GM12878 (cell line): Measurements from ENCODE around the gene UTP25. TPM values are rescaled to one million over a fixed set of nuclear protein-coding genes. Genes with fewer than 3 reads are reported as not detected.

Experiments used
- ATAC-seq: fragments of 200-7000 bp; cut with Tn5 transposase; 3 replicates; pipeline ENCODE4 v1.9.1; 2020; ENCODE audit warnings: mild to moderate bottlenecking, moderate library complexity
- BruUV-seq: library from RNA; stranded (reverse); fragments of 400-500 nt; replicated peaks from 2 replicates; lab custom pipeline; 2021; lab: Mats Ljungman, UMichigan
- CTCF ChIA-PET: fragments of 300-600 bp; sonication (Branson Sonifier 250); formaldehyde crosslinking; extraction: SDS; loops from one replicate; lab custom pipeline; 2021; ENCODE audit warnings: inconsistent platforms; lab: Yijun Ruan, JAX
- POLR2A ChIA-PET: fragments of 350-600 bp; formaldehyde crosslinking; extraction: SDS; loops from one replicate; lab custom pipeline; 2021; ENCODE audit warnings: inconsistent platforms; lab: Charles Lee
- RAD21 ChIA-PET: fragments of 300-600 bp; sonication (Branson Sonifier 250); formaldehyde crosslinking; loops from one replicate; lab custom pipeline; 2023; ENCODE audit warnings: antibody characterized with exemption; ENCODE audit not compliant: unreplicated experiment; lab: Charles Lee
- SMC1A ChIA-PET: fragments of 300-600 bp; sonication (Branson Sonifier 250); formaldehyde crosslinking; loops from one replicate; lab custom pipeline; 2023; ENCODE audit not compliant: unreplicated experiment, uncharacterized antibody; lab: Charles Lee
- DNase-seq: peaks from one replicate; pipeline ENCODE4 v3.0.0-alpha.2; 2011; ENCODE audit warnings: low read depth, low spot score
- FAIRE-seq: peaks from 3 replicates; lab custom pipeline; 2011; peaks lifted over from hg19 to GRCh38; lab: Jason Lieb, UNC
- H2AFZ ChIP-seq: 2 replicates; pipeline ENCODE4 v1.6.0; 2011; ENCODE audit warnings: low read depth, low read length, control low read depth; ENCODE audit not compliant: control insufficient read depth
- H3K27ac ChIP-seq: 2 replicates; pipeline ENCODE4 v1.5.1; 2011; ENCODE audit warnings: control low read depth; ENCODE audit not compliant: control insufficient read depth, insufficient read depth
- H3K27me3 ChIP-seq, 2 experiments: replicated peaks in 1 of 2; 2 replicates each; pipeline versions ENCODE4 v1.6.0 to v1.6.1; 2011; ENCODE audit warnings: low read length in 1 of 2; ENCODE audit not compliant: control insufficient read depth in 2 of 2, insufficient read depth in 2 of 2
- H3K36me3 ChIP-seq, 2 experiments: 2 replicates each; pipeline ENCODE4 v1.5.1; 2011; ENCODE audit warnings: low read length in 1 of 2; ENCODE audit not compliant: control insufficient read depth in 2 of 2, insufficient read depth in 2 of 2
- H3K4me1 ChIP-seq: 2 replicates; pipeline ENCODE4 v1.6.1; 2011; ENCODE audit warnings: mild to moderate bottlenecking, low read length, moderate library complexity, mixed read lengths; ENCODE audit not compliant: control insufficient read depth, insufficient read depth
- H3K4me2 ChIP-seq: 2 replicates; pipeline ENCODE4 v1.6.0; 2011; ENCODE audit warnings: control low read depth; ENCODE audit not compliant: control insufficient read depth, insufficient read depth
- H3K4me3 ChIP-seq: fragments of 200-600 bp; sonication (generic); 2 replicates; pipeline ENCODE4 v1.5.1; 2016
- H3K79me2 ChIP-seq: 2 replicates; pipeline ENCODE4 v1.6.0; 2011; ENCODE audit warnings: low read length; ENCODE audit not compliant: control insufficient read depth, insufficient read depth
- H3K9ac ChIP-seq: 2 replicates; pipeline ENCODE4 v1.8.0; 2011; ENCODE audit warnings: low read length, control low read depth, mixed read lengths; ENCODE audit not compliant: control insufficient read depth, insufficient read depth
- H3K9me3 ChIP-seq: replicated peaks from 3 replicates; pipeline ENCODE4 v1.5.1; 2011; ENCODE audit warnings: mild to moderate bottlenecking, low read length; ENCODE audit not compliant: control insufficient read depth, insufficient read depth
- H4K20me1 ChIP-seq: 2 replicates; pipeline ENCODE4 v1.6.0; 2011; ENCODE audit not compliant: control insufficient read depth, insufficient read depth
- CTCF ChIP-seq, 3 experiments: IDR thresholded peaks in 2 of 3; conservative IDR thresholded peaks in 1 of 3; 2 replicates each; pipeline ENCODE4 v1.5.1; 2011; ENCODE audit warnings: low read depth in 3 of 3, low read length in 3 of 3, mild to moderate bottlenecking in 3 of 3, control low read depth in 2 of 3, moderate library complexity in 2 of 3, inconsistent platforms in 1 of 3, mixed read lengths in 1 of 3; ENCODE audit not compliant: control insufficient read depth in 2 of 3, insufficient read depth in 1 of 3; ENCODE audit errors: extremely low read depth in 1 of 3
- E4F1 ChIP-seq: fragments of 450-650 bp; IDR thresholded peaks from 2 replicates; pipeline ENCODE4 v1.6.1; 2018; ENCODE audit warnings: borderline replicate concordance, mild to moderate bottlenecking; ENCODE audit not compliant: partially characterized antibody
- ETV6 ChIP-seq, 2 experiments: fragments of 450-650 bp in 1 of 2; IDR thresholded peaks in 1 of 2; conservative IDR thresholded peaks in 1 of 2; 2 replicates each; pipeline ENCODE4 v1.6.1; 2014; ENCODE audit warnings: antibody characterized with exemption in 1 of 2, borderline replicate concordance in 1 of 2, low read depth in 1 of 2, mild to moderate bottlenecking in 1 of 2, moderate library complexity in 1 of 2
- HDAC6 ChIP-seq: fragments of 200-600 bp; sonication (generic); IDR thresholded peaks from one replicate; pipeline ENCODE4 v1.8.0; 2017; ENCODE audit warnings: antibody characterized with exemption; ENCODE audit not compliant: unreplicated experiment
- HDGF ChIP-seq: fragments of 450-650 bp; IDR thresholded peaks from 2 replicates; pipeline ENCODE4 v1.6.1; 2016; ENCODE audit warnings: antibody characterized with exemption
- POU2F2 ChIP-seq: IDR thresholded peaks from 3 replicates; pipeline ENCODE4 v1.6.1; 2011; ENCODE audit warnings: low read depth, mild to moderate bottlenecking, low read length, borderline replicate concordance
- SKIL ChIP-seq: fragments of 450-650 bp; IDR thresholded peaks from 2 replicates; pipeline ENCODE4 v1.6.1; 2017; ENCODE audit warnings: mild to moderate bottlenecking, low read depth, inconsistent platforms; ENCODE audit not compliant: poor library complexity, severe bottlenecking
- SMC3 ChIP-seq: IDR thresholded peaks from 2 replicates; pipeline ENCODE4 v1.6.1; 2011; ENCODE audit warnings: low read length, improper control_type of control experiment, borderline replicate concordance
- SRF ChIP-seq, 2 experiments: IDR thresholded peaks; 2 replicates each; pipeline ENCODE4 v1.6.1; 2011; ENCODE audit warnings: low read depth in 2 of 2, low read length in 2 of 2, mild to moderate bottlenecking in 1 of 2, moderate library complexity in 1 of 2
- ZNF592 ChIP-seq: fragments of 450-650 bp; IDR thresholded peaks from 2 replicates; pipeline ENCODE4 v1.6.1; 2017; ENCODE audit warnings: mild to moderate bottlenecking, moderate library complexity
- WGBS: methylation state at CpG from one replicate; pipeline ENCODE4 v1.1.6; 2016; ENCODE audit warnings: low lambda C conversion rate; ENCODE audit not compliant: insufficient replicate concordance, insufficient coverage; ENCODE audit errors: missing lambda C conversion rate; 5-methylcytosine and 5-hydroxymethylcytosine counted together
- in situ Hi-C: fragments of 300-500 bp; cut with MboI; formaldehyde crosslinking; loops from 9 replicates; pipeline ENCODE4 v1.14.3; 2018; ENCODE audit warnings: mixed read lengths
- intact Hi-C: fragments of 100-400 bp; cut with micrococcal nuclease; formaldehyde crosslinking; loops from one replicate; pipeline ENCODE4 v1.14.2; 2022; ENCODE audit not compliant: unreplicated experiment
- polyA plus RNA-seq, 11 experiments: library from polyadenylated mRNA; depleted of rRNA in 4 of 11; unstranded in 6 of 11; stranded (reverse) in 5 of 11; fragments of >200 nt; fragmentation: Nextera tagmentation in 4 of 11; fragmentation: Illumina TruSeq in 1 of 11; extraction: Ambion mirVana in 4 of 11; extraction: Trizol in 1 of 11; gene quantifications; 1 replicate in 1 of 11; 2 replicates in 10 of 11; pipeline versions ENCODE4 v1.2.1 to v1.2.3, GENCODE V29; 2011 to 2016; ENCODE audit warnings: inconsistent platforms in 2 of 11, missing spikeins in 2 of 11, low read depth in 1 of 11
- total RNA-seq, 4 experiments: library from RNA; depleted of rRNA in 3 of 4; stranded (reverse); fragments of >200 nt in 3 of 4; fragmentation: Illumina TruSeq in 1 of 4; extraction: Trizol in 1 of 4; gene quantifications; 2 replicates each; pipeline versions ENCODE4 v1.2.1 to v1.2.3, GENCODE V29; 2013 to 2021

The UTP25 gene
- total and polyA plus RNA-seq, 10 of the 15 experiments (the other 5 are each of a cell fraction or from before 2014, with no cell fraction given), result 3.0 to 13.3 (median 8.5) TPM

GRCh38 chr1:209860293-209860881, 32.6 kb downstream of the UTP25 start:
- WGBS, result 21% methylated on average over 7 of the region's 7 CpGs
- POLR2A ChIA-PET, result no interaction called here
- TF ChIP-seq HDAC6 (no peak), HDGF (no peak), POU2F2 (no peak), ETV6 (conservative IDR thresholded peaks at IDR 0.05 in 1 of 2, IDR thresholded peaks at IDR 0.05 in 1 of 2; ENCODE audit: borderline replicate concordance in 1 of 2, low read depth in 1 of 2) (no peak), ZNF592 (no peak), SKIL (no peak), E4F1 (no peak), CTCF (IDR thresholded peaks at IDR 0.05 in 2 of 3, conservative IDR thresholded peaks at IDR 0.05 in 1 of 3; ENCODE audit: control insufficient read depth in 2 of 3, extremely low read depth in 1 of 3, insufficient read depth in 1 of 3, low read depth in 3 of 3, low read length in 3 of 3) (peak; percentile 77 to 84 (median 83)), SMC3 (peak; percentile 86), SRF (IDR thresholded peaks at IDR 0.05; ENCODE audit: low read depth in 2 of 2, low read length in 2 of 2) (no peak)

More at GRCh38 chr1:209860293-209860881, 32.6 kb downstream of the UTP25 start:
- in situ Hi-C loops, result loop anchor here (5.0 kb wide), 1 partner anchor 127 kb away; no protein-coding TSS in a partner anchor
- Histone ChIP-seq H3K36me3 (no peaks in the 10 kb centered on the region; a peak in 1 of 4 replicates), H4K20me1 (no peaks in the 10 kb centered on the region), H3K4me3 (no peak overlapping the region), H3K4me1 (no peaks in the 10 kb centered on the region), H3K9me3 (no peaks in the 10 kb centered on the region; the same call in 2 of the 3 replicates), H3K4me2 (no peak overlapping the region), H3K9ac (no peak overlapping the region), H2AFZ (no peak overlapping the region), H3K27me3 (no peaks in the 10 kb centered on the region; a peak in 1 of 4 replicates), H3K27ac (no peak overlapping the region), H3K79me2 (no peaks in the 10 kb centered on the region)
- ChIA-PET RAD21 (interaction anchor here (0.8 to 1.2 kb wide), 4 partner anchors 127 to 554 kb away, joined by 3 to 4 read pairs (median 4); no protein-coding TSS in a partner anchor), SMC1A (interaction anchor here (0.7 to 1.6 kb wide), 12 partner anchors 9 to 540 kb away, joined by 3 to 6 read pairs (median 3); no protein-coding TSS in a partner anchor), CTCF (interaction anchor here (0.7 to 4.2 kb wide), 23 partner anchors 10 to 1274 kb away, joined by 3 to 32 read pairs (median 4); partner anchors contain the start of gene KCNH1)
- no TSS peak for BruUV-seq
- intact Hi-C loops, result loop anchor here (1.0 kb wide), 2 partner anchors 129 to 451 kb away; no protein-coding TSS in a partner anchor
- ATAC-seq, result peak; percentile 100
- peak; percentile 75 for FAIRE-seq
- no peak for DNase-seq
